ENCODE results near the gene SLC44A1.

The SLC44A1 gene

DNA sequence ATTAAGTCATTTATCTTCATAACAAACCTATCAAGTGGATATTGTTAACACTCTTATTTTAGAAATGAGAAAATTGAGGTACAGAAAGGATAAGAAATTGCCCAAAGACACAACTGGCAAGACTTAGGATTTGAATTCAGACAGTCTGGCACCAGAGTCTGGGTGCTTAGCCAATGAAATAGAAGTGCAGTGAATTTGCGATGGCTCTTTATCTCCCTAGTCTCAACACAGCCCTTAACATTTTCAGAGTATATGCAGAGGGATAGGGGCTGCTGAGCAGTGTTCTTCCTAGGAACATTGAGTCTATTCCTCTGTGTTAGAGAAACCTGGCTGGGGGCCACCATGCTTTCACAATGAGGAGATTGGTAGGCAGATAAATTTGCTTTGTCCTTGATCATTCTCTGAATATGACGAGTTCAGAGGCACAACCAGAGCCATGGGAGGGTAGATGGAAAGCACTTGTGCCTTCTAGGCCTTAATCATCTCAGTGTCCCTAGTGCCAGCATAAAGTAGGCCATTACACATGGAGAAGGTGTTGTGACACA is 197.2 kb downstream of the SLC44A1 start:
- no peak for DNase-seq

DNA sequence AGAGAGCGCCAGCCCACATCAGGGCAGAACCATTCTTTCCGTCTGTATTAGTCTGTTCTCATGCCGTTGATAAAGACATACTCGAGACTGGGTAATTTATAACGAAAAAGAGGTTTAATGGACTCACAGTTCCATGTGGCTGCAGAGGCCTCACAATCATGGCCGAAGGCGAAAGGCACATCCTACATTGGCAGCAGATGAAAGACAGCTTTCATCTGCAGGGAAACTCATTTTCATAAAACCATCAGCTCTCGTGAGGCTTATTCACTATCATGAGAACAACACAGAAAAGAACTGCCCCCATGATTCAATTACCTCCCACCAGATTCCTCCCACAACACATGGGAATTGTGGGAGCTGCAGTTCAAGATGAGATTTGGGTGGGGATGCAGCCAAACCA is 198.7 kb downstream of the SLC44A1 start:
- DNase-seq = no peak

DNA sequence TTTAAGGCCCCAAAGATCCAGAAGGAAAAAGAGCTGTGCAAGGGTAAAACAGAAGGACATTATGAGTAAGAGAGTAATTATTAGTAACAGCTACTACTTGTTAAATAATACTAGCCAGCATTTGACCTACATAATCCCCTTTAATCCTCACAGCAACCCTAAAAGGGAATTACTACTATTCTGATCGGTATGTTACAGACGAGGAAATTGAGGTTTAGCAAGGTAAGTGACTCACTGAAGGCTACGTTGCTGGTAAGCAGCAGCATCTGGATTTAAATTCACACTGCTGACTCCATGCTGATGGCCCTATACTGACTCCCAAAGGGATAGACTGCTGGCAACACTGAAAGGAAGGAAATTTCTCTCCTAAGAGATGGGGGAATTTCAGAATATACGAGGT is 199.7 kb downstream of the SLC44A1 start:
- DNase-seq = no peak

DNA sequence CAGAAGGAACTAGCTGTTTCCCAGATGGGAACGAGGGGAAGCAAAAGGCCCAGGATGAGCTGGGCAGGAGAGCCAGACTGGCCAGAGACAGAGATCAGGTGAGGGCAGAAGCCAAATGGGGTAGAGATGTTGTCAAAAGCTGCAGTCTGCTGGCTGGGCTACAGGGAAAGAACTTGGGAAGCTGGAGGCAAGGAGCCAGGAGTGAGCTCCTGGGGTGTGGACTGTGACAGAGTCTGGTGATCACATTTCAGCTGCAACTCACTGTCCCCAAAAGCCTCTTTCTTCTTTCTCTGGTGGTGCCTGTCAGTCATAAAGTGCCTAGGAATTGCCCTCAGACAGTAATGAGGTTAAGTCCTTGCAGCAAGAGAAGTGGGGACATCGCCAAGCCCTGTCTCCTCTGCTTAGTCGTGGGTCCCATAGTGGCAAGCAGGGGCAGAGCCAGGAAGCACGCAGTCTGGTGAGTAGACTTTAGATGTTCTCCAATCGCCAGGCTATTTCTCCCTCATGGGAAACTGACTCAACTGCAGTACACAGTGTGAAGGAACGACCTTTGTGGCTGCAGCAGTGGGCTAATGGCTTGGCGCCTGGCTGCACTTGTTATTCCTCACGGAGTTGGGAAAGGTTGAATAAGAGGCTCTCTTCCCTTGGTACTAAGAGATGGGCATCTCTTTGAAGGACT is 200.9 kb downstream of the SLC44A1 start:
- no peak for DNase-seq

DNA sequence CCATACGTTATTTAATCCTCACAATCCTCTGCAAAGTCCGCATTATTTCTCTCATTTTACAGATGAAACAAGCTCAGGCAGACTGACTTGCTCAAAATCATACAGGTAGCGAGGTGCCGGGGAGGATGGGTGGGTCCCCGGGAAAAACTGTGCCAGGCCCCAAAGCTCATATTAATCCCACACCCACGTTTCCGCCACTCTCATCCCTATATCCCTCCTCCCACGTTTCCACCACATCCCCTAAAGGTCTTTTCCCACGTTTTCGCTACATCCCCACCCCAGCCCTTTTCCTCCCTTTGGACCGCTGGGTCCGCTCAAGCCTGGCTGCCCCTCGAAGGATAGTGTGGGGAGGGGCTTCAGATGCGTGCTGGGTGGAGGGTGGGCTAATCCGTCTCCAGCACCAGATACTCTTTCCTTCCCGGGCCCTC is 202.9 kb downstream of the SLC44A1 start:
- no peak for DNase-seq

DNA sequence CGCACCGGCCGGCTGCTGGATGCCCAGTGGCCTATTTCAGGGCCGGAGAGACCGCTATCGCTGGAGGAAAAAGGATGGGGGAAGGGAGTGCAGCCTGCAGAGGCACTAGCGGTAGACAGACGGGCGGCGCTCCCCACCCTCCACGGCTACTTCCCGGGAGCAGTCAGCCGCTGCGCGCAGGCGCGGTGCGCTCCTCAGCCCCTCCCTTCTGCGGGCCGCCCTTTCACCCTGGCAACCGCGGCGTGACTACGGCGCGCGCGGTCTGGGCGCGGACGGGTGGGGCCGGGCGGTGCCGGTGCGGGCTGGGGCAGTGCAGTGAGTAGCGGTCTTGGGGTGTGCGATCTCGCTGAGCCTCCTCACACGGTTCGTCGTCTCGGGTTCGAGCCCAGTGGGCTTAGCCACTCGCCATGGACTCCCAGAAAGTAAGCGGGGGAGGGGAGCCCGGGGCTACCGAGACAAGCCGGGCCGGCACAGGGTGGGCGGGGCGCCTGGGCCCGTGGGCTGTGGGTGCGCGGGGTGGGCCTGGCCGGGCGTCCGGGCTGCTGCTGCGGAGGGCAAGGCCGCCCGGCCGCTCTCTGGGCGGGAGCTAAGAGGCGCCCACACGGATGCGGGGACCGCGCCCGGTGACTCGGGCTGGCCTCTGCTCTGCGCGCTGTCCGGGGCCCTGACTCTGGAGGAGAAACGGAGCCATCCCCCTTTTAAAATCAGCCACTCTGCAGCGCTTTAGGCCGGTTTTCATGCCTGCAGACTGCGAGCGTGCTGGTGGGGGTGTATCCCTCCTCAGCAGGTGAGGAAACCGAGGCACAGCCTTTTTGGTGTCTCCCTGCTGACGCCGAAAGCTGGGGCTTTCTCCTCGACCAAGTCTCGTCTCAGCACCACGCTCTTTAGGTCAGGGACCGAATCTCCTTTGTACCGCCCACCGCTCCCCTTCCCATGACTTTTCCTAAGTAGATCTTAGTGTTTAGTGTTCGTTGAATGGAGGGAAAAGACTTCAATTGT is 203.7 kb downstream of the SLC44A1 start, which contains the start of gene FSD1L:
FSD1L (plus strand) TSS at position 221 of the 999 bp plus-strand sequence; CDS start at position 408, 187 bp downstream.
- peak; percentile 89 for DNase-seq

DNA sequence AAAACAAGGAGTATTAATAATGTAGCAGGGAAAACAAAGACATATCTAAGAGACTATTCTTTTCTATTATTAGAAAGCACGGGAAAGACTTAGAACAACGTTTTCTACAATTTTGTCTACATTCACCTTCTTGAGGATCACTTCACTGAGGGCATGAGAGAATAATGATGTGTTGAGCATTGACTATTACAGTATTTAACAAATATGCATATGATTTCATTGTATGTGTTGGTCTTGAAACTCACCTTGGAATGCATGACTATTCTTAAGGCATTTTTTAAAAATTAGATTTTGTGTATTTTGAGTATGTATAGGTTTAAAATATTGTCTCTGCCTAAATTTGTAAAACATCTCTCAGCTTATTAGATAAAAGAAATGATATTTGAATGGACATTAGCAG is 204.6 kb downstream of the SLC44A1 start:
- DNase-seq = no peak

DNA sequence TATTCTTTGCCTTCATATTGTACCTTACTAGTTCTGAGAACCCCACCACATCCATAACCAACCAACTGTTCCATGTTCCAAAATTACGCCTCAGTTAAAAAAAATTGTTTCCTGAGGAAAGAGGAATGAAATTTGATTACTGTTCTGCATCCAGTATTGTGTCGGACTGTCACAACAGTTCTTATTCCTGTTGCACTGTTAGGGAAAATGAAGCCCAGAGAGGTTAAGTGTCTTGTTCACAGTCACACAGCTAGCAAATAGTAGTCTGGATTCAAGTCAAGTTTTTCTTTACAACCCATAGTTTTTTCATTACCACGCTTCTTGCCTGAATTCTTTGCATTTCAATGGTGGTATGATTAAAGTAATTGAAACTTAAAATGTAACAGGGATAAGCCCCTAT is 207.7 kb downstream of the SLC44A1 start:
- DNase-seq = no peak

DNA sequence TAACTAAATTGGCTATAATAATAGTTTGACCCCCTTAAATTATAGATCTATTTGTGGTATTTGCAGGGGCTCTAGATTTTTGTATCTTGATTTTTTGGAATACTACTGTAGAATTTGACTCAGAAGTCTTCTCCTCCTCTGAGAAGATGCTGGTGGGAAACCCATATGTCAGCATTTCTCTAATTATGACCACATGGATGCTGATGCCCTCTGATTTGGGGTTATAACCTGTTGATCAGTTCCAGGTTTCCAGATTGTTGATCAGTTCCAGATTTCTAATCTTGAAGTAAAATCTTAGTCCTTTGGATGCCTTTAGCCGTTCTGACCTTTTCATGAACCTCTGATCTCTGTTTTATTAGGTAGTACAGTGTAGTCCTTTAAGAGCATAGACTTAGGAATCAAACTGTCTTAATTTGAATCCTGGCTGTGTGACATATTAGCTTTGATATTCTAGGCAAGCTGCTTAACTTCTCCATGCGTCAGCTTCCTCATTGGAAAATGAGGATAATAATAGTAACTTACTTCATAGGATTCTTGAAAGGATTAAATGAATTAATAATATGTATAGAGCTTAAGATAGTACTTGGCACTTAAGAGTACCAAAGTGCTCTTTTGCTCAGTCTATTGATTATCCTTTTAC is 211.5 kb downstream of the SLC44A1 start:
- no peak for DNase-seq

DNA sequence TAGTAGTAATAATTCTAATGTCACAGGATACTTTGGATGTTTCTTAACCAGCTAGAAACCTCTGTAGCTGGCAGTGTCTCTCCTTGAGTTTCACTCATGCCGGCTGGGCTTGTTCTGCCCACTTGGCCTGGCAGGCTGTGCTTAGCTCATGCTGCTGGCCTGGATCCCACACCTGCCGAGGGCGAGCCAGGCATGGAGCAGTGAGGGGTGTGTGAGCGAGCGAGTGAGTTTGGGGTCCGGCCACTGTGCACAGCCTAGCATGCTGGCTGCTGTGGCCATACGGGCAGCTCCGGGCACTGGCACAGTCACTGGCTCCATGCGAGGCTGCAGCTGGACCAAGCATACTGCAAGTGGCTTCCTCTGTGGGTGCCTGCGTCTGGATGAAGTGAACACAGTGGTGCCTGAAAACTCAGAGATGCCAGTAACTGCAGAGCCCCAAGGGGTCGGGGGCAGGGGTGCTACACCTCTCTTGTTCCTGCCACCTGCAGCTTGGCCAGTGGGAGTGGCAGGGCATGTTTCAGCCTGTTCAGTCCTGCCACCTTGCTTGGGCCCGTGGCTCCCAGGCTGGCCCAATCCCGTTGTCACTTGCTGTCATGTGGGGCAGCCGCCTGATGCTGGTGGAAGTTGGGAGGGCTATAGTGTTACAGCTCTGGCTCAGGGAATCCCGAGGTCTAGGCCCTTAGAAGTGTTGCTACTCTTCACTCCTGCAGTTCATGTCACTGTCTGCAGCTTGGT is 213.3 kb downstream of the SLC44A1 start:
- DNase-seq = no peak

DNA sequence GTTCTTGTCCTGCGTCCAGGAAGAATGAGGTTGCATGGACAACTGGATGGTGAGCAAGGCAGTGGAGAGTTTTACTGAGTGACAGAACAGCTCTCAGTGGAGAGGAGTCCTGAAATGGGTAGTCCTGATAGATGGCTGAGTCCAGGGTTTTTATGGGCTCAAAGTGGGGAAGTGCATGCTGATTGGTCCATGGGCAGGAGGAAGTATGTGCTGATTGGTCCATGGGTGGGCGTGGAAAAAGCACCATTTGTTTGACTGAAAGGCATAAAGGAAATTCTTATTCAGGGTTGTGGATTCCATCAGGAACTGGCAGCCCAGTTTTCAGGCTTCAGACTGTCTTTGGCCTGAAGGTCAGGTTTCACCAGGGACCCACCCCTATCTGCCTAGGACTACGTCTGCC is 214.0 kb downstream of the SLC44A1 start:
- no peak for DNase-seq

DNA sequence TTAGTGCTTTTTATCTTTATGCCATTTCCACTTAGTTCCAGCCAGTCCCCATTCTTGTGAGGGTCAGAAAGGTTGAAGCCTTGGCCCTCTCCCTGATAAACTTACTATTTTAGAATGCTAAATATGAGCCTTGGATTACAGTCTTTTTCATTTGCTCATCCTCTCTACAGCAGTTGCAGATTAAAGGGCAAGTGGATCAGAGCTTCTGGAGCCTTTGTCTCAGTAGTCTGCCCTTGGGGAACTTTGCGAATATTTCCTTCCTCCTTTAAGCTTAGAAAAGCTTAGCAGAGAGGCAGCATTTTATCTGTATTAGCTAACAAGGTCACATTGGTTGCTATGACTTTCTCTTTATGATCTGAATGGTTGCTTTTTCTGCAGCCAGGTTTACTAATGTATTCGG is 214.9 kb downstream of the SLC44A1 start:
- no peak for DNase-seq

DNA sequence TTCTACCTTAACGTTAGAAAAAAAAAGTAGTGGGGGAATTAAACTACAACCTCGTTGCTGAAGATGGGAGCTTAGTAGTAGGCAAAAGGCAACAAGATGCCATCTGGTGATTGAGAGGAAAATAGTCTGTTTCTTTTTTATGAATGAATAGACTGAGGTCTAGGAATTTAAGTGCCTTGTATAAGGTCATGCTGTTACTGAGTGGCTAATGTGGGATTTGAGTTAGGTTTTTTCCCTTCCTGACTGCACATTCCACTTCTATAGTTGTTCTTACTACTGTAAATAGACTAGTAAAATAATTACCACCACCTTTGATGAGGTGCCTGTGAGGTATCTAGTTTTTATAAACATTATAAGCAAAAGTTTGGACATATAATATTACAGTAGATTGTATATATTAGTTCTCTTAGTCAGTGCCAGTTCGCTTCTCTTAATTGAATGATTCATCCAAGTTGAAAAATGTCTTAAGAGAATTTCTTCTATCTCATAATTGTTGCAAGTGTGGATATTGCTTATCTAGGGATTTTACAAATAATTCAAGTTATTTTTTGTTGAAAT is 222.5 kb downstream of the SLC44A1 start:
- DNase-seq = no peak

DNA sequence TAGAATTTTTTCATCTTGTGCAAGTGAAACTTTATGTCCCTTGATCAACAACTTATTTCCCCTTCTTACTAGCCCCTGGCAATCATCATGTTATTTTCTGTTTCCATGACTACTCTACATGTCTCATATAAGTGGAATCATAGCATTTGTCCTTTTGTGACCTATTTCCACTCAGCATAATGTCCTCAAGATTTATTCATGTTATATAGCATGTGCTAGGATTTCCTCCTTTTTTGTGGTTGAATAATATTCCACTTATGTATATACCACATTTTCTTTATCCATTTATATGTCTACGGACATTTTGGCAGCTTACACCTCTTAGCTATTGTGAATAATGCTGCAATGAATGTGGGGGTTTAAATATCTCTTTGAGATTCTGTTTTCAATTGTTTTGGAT is 224.4 kb downstream of the SLC44A1 start:
- no peak for DNase-seq

DNA sequence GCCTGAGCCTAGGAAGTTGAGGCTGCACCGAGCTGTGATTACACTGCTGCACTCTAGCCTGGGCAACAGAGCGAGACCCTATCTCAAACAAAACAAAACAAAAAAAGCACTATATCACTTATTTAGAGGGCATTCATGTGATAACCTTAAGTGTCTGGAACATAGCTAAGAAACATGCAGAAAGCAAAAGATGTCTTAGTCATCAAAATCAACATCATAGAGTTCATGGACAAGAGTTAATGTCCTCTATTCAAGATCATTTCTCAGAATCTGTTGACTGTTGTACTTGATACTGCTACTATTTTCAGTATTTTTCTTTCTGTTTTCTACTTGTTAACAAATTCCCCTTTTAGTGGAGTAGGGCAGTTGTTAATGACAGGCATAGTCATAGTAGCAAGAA is 228.8 kb downstream of the SLC44A1 start:
- no peak for DNase-seq

DNA sequence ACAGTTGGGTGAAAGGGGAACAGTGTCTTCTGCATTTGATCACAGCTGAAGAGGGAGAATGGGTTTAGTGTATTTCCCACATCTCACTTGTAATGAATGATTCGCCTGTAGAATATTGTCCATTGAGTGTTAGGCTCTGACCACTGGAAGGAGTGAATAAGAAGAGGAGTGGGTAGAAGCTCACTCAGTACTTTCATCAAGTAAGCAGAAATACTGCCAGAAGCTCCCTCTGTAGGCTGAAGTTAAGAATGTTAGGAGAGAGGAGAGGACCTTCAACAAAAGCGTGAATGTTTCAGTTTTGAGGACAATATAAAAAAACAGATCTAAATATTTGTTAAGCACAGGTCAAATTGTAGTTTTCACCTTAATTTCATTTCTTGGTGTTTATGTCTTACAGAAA is 230.9 kb downstream of the SLC44A1 start:
- no peak for DNase-seq

DNA sequence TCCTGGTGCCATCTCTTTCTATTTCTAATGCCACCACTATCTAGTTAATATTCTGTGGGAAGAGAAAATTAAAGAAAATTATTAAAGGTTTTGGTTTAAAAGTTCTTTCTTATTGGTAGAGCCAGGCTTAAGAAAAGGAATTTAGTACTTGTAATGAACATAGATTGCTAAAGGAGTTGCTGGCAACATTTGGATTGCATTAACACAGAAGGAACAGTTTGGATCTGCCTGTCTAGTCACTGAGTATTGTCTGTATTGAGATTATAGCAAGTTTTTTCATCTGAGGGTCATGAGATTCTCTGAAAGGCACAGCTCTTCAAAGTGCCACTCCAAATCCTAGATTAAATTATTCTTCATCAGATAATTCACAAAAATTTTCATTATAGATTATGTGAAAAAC is 235.4 kb downstream of the SLC44A1 start:
- DNase-seq = no peak

DNA sequence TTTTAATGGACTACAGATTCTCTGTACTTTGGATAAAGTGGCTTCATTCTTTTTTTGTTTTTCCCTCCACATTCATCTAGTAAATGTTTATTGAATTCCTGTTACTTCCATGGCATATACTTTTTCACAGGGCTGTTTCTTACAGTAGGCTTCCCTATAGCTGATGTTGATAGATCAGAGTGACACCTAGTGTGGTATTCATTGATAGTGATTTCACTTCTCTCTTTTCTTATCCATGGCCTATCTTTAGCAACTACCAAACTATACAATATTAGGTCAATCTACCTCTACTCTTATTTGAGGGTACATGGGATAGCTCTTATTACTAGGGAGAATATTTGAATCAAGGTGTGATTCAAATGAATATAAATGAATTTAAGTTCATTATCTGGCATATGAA is 239.2 kb downstream of the SLC44A1 start:
- DNase-seq = no peak

DNA sequence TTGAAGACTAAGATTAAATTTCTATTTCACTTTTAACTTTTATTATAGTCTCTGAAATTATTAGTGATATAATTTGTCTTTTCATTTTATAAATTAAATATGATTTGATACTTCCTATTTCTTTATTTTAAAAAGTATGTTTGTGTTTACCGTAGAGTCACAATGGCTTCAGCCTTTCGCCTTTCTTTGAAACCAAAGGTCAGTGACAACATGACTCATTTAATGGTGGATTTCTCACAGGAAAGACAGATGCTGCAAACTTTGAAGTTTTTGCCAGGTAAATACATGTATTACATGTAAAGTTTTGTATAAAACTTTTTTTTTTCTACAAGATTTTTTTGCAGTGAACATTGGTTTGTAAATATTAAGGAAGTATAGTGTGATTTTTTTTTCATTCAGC is 239.8 kb downstream of the SLC44A1 start:
- DNase-seq = no peak

DNA sequence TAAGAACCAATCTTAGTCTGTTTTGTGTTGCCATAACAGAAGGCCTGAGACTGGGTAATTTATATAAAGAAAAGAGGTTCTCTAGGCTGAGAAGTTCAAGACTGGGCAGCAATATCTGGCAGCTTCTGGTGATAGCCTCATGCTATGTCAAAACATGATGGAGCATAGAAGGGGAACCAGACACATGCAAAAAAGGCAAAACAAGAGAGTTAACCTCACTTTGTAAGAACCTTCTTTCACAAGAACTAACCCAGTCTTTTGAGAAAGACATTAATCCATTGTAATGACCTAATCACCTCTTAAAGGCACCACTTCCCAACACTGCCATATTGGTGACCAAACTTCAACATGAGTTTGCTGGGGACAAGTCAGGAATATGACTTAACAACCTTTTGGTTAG is 240.7 kb downstream of the SLC44A1 start:
- no peak for DNase-seq

Data from CD4-positive, alpha-beta T cell treated with Interleukin-15 for 1 hour (primary cell).